Endodermal cell (in vitro differentiated cells): Measurements from ENCODE around the gene HOXD9. TPM values are rescaled to one million over a fixed set of nuclear protein-coding genes. Genes with fewer than 3 reads are reported as not detected.

Experiments used
- DNase-seq: peaks from one replicate; pipeline ENCODE4 v3.0.0-alpha.2; 2017
- H3K27ac ChIP-seq: 2 replicates; pipeline ENCODE4 v1.5.1; 2013; ENCODE audit warnings: mild to moderate bottlenecking, low read depth, low read length, moderate library complexity
- H3K27me3 ChIP-seq: 2 replicates; pipeline ENCODE4 v1.6.1; 2013; ENCODE audit warnings: mild to moderate bottlenecking, low read length, moderate library complexity; ENCODE audit not compliant: insufficient read depth, control insufficient read depth, poor library complexity, severe bottlenecking
- H3K36me3 ChIP-seq: 2 replicates; pipeline ENCODE4 v1.7.0; 2013; ENCODE audit warnings: mild to moderate bottlenecking, low read length, moderate library complexity; ENCODE audit not compliant: control insufficient read depth, insufficient read depth
- H3K4me1 ChIP-seq: one replicate; pipeline ENCODE4 v1.7.0; 2013; ENCODE audit warnings: low read length; ENCODE audit not compliant: control insufficient read depth, insufficient read depth
- H3K4me3 ChIP-seq: 2 replicates; pipeline ENCODE4 v1.5.1; 2013; ENCODE audit warnings: mild to moderate bottlenecking, low read length, moderate library complexity
- H3K9ac ChIP-seq: 2 replicates; pipeline ENCODE4 v1.6.1; 2013; ENCODE audit warnings: mild to moderate bottlenecking, low read length, moderate library complexity; ENCODE audit not compliant: poor library complexity, severe bottlenecking; ENCODE audit errors: extremely low read depth
- H3K9me3 ChIP-seq: 2 replicates; pipeline ENCODE4 v1.6.1; 2013; ENCODE audit warnings: mild to moderate bottlenecking, low read length, moderate library complexity; ENCODE audit not compliant: control insufficient read depth
- H3K27ac Mint-ChIP-seq: 2 replicates; pipeline ENCODE4 v1.8.0; 2020; ENCODE audit warnings: mixed read lengths
- H3K27me3 Mint-ChIP-seq: 2 replicates; pipeline ENCODE4 v1.8.0; 2021; ENCODE audit warnings: mild to moderate bottlenecking, mixed read lengths; ENCODE audit not compliant: insufficient read depth
- H3K36me3 Mint-ChIP-seq: 2 replicates; pipeline ENCODE4 v1.8.0; 2020; ENCODE audit warnings: low read depth, mixed read lengths
- H3K4me1 Mint-ChIP-seq: 2 replicates; pipeline ENCODE4 v1.8.0; 2020; ENCODE audit warnings: mixed read lengths
- H3K4me3 Mint-ChIP-seq: 2 replicates; pipeline ENCODE4 v1.8.0; 2020; ENCODE audit warnings: mild to moderate bottlenecking, moderate library complexity, mixed read lengths
- H3K9me3 Mint-ChIP-seq: 2 replicates; pipeline ENCODE4 v1.8.0; 2020; ENCODE audit warnings: mild to moderate bottlenecking, mixed read lengths
- WGBS, 2 experiments: methylation state at CpG; one replicate each; pipeline versions ENCODE4 v1.1.5 to v1.1.7; 2013; ENCODE audit warnings: missing lambda C conversion rate in 2 of 2, mixed read lengths in 1 of 2; ENCODE audit not compliant: insufficient coverage in 1 of 2, insufficient read length in 1 of 2; 5-methylcytosine and 5-hydroxymethylcytosine counted together
- total RNA-seq, 2 donors: library from RNA; stranded (reverse); fragmentation: NEBNext Ultra II Directional in 1 of 2; extraction: Animal tissue kit (Norgen Biotek cat#: 25700) in 1 of 2; gene quantifications; 2 replicates in 1 of 2; 3 replicates in 1 of 2; pipeline ENCODE4 v1.2.1, GENCODE V29; 2021
- TF ChIP-seq, protein P1 (sequence below): fragments of 200-600 bp; sonication (generic); conservative IDR thresholded peaks from 2 replicates; pipeline ENCODE4 v1.5.0; 2021; ENCODE audit warnings: antibody characterized with exemption, mild to moderate bottlenecking

Gene HOXD9
- total RNA-seq, 2 donors from 2014 or later = not detected

DNA sequence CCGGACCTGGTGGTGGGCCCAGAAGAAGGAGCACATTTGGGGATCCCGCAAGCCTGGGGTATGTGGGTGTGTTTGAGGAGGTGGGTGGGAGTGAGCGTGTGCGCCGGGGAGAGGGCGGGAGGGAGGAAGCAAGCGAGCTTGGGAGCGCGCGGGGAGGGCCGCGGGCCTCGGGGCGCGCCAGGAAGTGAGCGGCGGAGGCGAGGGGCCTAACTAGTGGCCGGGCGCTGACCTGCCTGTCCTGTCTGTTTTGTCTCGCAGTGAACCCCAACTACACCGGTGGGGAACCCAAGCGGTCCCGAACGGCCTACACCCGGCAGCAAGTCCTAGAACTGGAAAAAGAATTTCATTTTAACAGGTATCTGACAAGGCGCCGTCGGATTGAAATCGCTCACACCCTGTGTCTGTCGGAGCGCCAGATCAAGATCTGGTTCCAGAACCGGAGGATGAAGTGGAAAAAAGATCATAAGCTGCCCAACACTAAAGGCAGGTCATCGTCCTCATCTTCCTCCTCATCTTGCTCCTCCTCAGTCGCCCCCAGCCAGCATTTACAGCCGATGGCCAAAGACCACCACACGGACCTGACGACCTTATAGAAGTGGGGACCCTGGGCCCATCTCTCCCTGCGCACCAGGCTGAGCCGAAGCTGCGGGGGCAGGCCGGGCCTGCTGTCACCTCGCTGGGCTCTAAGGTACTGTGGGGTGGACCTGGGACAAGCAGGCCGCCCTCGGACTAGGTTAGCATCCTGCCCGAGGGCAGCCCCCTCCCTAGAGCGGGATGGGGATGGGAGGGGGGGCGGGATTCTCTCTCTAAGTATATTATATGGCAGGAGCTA lies 30.0 kb downstream of the HOXD9 start:
- DNase-seq = peak; percentile 56
- Mint-ChIP-seq H3K36me3 (no peaks in the 10 kb centered on the region), H3K9me3 (no peaks in the 10 kb centered on the region), H3K4me1 (peaks cover 10% of the 10 kb centered on the region), H3K4me3 (no peak overlapping the region), H3K27me3 (peaks cover 99% of the 10 kb centered on the region), H3K27ac (no peak overlapping the region)
- Histone ChIP-seq H3K9ac (no peak overlapping the region), H3K27me3 (peaks cover 100% of the 10 kb centered on the region), H3K36me3 (no peaks in the 10 kb centered on the region), H3K9me3 (no peaks in the 10 kb centered on the region), H3K4me1 (peaks cover 4% of the 10 kb centered on the region), H3K27ac (no peak overlapping the region), H3K4me3 (no peak overlapping the region)
- TF ChIP-seq, protein P1, sequence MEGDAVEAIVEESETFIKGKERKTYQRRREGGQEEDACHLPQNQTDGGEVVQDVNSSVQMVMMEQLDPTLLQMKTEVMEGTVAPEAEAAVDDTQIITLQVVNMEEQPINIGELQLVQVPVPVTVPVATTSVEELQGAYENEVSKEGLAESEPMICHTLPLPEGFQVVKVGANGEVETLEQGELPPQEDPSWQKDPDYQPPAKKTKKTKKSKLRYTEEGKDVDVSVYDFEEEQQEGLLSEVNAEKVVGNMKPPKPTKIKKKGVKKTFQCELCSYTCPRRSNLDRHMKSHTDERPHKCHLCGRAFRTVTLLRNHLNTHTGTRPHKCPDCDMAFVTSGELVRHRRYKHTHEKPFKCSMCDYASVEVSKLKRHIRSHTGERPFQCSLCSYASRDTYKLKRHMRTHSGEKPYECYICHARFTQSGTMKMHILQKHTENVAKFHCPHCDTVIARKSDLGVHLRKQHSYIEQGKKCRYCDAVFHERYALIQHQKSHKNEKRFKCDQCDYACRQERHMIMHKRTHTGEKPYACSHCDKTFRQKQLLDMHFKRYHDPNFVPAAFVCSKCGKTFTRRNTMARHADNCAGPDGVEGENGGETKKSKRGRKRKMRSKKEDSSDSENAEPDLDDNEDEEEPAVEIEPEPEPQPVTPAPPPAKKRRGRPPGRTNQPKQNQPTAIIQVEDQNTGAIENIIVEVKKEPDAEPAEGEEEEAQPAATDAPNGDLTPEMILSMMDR = no peak
- WGBS, 2 experiments = 8 to 10% methylated on average over 13 to 47 of the region's 48 CpGs

DNA sequence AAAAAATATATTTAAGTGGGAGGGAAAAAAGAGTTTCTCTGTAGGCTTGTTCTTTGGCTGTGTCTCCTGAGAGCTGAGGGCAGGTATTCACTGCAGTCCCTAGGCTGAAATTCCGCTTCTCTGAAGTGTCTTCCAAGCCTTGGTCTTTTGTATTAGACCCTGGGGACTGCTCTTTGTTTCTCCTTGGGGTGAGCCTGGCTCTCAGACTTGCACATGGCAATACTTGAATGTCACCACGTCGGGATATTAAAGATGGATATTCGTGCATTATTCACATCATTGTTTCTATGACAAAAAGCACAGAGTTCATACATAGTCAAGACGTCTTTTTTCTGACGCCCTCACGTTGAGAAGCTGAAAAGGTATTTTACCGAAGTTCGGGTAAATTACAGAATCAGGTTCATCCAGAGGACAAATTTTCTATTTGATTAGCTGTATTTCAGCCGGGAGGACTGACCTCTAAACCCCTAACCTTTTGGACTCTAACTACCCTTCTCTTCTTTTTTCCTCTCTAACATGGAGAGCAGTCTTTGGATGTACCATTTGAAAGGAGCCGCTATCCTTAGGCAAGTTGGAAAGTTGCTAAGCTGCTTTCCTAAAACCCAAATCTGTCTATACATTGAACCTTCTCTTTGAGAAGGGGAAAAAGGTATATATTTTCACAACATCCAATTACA lies 32.2 kb downstream of the HOXD9 start:
- H3K4me3 ChIP-seq = no peak overlapping the region
- Mint-ChIP-seq H3K9me3 (no peaks in the 10 kb centered on the region), H3K27me3 (peaks cover 99% of the 10 kb centered on the region), H3K27ac (no peak overlapping the region), H3K36me3 (no peaks in the 10 kb centered on the region), H3K4me1 (peaks cover 13% of the 10 kb centered on the region), H3K4me3 (no peak overlapping the region)
- TF ChIP-seq, protein P1 = no peak
- peak; percentile 36 for DNase-seq
- H3K27me3 ChIP-seq = peaks cover 100% of the 10 kb centered on the region
- H3K36me3 ChIP-seq = no peaks in the 10 kb centered on the region
- no peaks in the 10 kb centered on the region for H3K9me3 ChIP-seq
- H3K4me1 ChIP-seq = peaks cover 4% of the 10 kb centered on the region
- WGBS, 2 experiments = 4 to 9% methylated on average over 10 to 11 of the region's 11 CpGs
- H3K9ac ChIP-seq = no peak overlapping the region
- no peak overlapping the region for H3K27ac ChIP-seq

DNA sequence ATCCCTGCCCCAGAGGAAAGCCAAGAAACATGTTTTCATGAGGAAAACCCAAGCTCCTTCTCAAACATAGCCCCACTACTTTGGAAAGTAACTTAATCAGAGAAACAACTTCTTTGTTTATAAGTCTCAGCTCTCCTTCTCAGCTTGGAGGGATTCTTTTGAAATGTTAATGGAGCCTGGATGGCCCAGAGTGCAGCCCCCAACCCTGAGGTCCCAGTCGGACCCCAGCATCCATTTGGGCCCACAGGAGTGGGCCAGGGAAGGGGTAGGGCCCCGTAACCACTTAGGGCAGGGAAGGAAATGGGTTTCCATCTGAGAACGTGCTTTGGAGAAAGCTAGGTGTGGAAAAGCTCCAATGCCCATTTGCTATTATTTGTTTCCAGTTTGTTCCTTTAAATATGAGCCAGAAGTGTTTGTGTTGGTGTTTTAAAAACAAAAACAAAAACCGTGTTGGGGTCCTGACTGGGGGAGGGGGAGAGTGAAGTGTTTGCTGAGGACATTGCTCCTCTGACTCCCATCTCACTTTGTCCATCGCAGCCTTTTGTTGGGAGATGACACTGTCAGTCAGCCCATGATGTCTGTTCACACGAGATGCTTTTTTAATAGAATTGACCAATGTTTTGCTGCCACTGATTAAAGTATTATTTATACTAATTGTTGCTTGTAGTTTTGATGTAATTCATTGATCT lies 33.0 kb downstream of the HOXD9 start:
- Mint-ChIP-seq H3K36me3 (no peaks in the 10 kb centered on the region), H3K9me3 (no peaks in the 10 kb centered on the region), H3K4me3 (no peak overlapping the region), H3K27ac (no peak overlapping the region), H3K4me1 (peaks cover 16% of the 10 kb centered on the region), H3K27me3 (peaks cover 99% of the 10 kb centered on the region)
- Histone ChIP-seq H3K27me3 (peaks cover 100% of the 10 kb centered on the region), H3K9me3 (no peaks in the 10 kb centered on the region), H3K4me1 (peaks cover 4% of the 10 kb centered on the region), H3K9ac (no peak overlapping the region), H3K36me3 (no peaks in the 10 kb centered on the region), H3K4me3 (no peak overlapping the region), H3K27ac (no peak overlapping the region)
- 0 to 5% methylated on average over 3 to 6 of the region's 6 CpGs for WGBS, 2 experiments
- peak; percentile 49 for DNase-seq
- TF ChIP-seq, protein P1 = no peak
